ENCODE results near the gene PDILT.

PDILT gene

DNA sequence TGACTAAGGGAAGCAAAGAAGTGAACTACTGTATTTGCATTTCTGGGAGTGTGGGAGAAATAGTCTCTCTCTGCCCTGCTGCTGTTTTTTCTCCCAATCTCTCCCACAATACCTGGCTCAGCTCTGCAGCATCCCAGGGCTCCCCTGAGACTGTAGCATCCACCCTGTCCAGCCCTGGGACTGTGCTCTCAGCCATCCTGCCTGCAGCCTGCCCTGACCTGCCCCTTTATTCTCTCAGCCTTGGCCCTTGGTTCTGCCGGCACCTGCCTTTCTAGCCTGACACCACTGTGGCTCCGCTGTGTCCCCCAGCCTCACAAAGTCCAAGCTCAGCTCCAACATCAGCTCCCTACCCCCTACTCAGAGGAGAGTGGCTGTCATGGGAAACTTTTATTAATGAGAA, 1.9 kb downstream of the PDILT start:
- Histone ChIP-seq H3K27ac (no peak overlapping the region), H3K4me3 (no peak overlapping the region)
- no peak for DNase-seq (ENCODE audit: low spot score)
- TF ChIP-seq, protein P1, sequence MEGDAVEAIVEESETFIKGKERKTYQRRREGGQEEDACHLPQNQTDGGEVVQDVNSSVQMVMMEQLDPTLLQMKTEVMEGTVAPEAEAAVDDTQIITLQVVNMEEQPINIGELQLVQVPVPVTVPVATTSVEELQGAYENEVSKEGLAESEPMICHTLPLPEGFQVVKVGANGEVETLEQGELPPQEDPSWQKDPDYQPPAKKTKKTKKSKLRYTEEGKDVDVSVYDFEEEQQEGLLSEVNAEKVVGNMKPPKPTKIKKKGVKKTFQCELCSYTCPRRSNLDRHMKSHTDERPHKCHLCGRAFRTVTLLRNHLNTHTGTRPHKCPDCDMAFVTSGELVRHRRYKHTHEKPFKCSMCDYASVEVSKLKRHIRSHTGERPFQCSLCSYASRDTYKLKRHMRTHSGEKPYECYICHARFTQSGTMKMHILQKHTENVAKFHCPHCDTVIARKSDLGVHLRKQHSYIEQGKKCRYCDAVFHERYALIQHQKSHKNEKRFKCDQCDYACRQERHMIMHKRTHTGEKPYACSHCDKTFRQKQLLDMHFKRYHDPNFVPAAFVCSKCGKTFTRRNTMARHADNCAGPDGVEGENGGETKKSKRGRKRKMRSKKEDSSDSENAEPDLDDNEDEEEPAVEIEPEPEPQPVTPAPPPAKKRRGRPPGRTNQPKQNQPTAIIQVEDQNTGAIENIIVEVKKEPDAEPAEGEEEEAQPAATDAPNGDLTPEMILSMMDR (IDR thresholded peaks at IDR 0.05) = no peak

DNA sequence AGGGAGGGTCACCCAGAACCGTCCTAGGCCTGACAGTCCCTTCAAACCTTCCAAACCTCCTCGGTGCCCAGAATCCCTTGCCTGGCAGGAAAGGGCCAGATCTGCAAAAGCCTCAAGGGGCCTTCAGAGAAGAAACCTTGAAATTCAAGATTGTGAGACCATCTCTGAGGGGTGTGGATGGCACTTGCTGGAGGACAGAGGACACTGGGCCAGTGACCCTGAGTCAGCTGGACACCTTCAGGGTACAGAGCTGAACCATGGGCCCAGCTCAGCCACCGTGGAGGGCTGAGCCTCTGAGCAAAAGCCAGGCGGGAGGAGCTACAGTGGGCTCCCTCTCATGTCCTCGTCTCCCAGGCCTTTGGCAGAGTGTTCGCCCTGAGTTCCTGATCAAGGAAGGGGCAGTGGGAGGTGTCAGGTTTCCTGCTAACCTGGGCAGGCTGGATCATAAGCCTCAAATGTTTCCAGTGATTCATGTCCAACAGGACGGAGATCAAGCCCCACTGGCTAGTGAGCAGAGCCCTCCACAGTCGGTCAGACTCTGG, 3.0 kb downstream of the PDILT start:
- no peak for DNase-seq (ENCODE audit: low spot score)
- TF ChIP-seq, protein P1 (IDR thresholded peaks at IDR 0.05) = no peak
- Histone ChIP-seq H3K4me3 (no peak overlapping the region), H3K27ac (no peak overlapping the region)

DNA sequence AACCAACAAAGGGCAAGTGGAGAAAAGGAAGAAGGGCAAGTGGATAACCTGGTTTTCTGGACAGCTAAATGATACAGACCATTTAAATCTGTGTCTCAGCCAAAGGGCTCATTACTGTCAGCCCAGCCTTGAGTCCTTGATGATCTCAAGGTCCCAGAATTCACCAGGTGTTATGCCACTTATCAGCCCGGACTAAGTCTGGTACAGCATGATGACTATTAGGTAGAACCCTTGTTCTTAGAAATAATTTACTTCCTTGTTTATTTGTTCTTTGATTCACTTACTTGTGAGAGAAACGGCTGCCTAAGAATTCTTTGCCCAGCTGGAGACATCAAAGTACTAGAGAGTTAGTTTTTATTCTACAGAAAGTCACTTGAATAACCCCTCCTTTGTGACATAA, 3.5 kb downstream of the PDILT start:
- no peak for DNase-seq (ENCODE audit: low spot score)
- TF ChIP-seq, protein P1 (IDR thresholded peaks at IDR 0.05) = no peak
- Histone ChIP-seq H3K27ac (no peak overlapping the region), H3K4me3 (no peak overlapping the region)

DNA sequence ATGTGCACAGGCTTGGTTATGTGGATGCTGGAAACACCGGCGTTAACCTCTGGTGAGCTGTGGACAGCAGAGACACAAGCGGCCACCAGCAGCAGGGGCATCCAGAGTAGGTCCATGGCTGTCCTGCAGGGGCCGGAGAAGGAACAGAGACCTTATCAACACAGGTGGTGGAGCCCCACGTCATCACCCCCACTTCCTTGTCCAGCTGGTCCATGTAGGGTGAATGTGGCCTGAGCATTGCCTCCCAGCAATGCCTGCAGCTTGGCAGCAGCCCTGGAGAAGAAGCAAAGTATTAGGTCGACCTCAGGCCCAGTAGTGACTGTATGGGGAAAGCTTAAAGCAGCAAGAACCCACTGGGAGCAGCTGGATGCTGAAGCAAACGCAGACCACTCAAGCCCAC, 5.4 kb downstream of the PDILT start:
- DNase-seq (ENCODE audit: low spot score) = no peak
- H3K4me3 ChIP-seq = no peak overlapping the region
- no peak overlapping the region for H3K27ac ChIP-seq
- TF ChIP-seq, protein P1 (IDR thresholded peaks at IDR 0.05) = no peak

DNA sequence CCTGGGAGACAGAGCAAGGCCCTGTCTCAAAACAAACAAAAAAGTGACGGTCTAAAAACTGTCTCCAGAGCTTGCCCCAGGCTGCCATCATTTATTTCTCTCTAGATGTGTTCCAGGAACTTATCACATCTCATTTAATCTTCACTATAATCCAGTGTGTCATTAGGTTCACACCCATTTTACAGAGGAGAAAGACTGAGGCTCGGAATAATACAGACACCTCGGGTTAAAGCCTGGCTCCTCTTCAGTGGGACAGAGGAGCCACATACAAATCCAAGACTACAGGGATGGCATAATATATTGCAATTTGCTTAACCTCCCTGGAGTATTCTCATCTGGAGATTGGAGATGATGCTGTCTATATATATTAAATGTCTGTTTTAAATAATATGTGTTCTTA, 5.9 kb downstream of the PDILT start:
- TF ChIP-seq, protein P1 (IDR thresholded peaks at IDR 0.05) = no peak

DNA sequence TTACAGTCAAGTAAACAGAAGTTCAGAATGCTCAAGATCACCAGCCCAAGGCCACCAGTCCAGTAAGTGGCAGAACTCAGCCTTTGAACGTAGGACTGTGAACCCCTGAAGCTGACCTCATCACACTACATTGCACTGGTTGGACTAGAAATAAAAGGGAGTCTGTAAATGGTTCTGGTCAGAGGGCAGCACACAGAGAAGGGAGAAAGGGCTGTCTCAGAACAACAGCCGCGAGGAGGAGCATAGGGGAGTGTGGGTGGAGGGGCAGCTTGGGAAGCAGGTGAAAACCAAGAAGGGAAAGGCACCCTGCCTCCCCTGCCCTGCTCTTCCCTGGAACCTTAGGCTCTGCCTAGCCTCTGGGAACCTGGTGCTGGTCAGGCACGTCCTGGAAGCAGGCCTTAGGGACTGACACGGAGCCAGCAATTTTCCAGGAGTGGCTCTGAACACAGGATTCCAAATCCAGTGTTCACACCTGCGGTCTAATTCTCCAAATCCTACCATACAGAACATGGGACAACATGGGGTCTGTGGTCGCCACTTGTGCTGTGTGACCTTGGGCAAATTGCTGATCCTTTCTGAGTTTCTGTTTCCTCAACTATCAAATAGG, 7.0 kb downstream of the PDILT start:
- DNase-seq (ENCODE audit: low spot score) = no peak
- H3K4me3 ChIP-seq = no peak overlapping the region
- H3K27ac ChIP-seq = no peak overlapping the region
- TF ChIP-seq, protein P1 (IDR thresholded peaks at IDR 0.05) = no peak

More for the DNA sequence above, 5.9 kb downstream of the PDILT start:
- DNase-seq (ENCODE audit: low spot score) = no peak
- no peak overlapping the region for H3K4me3 ChIP-seq
- no peak overlapping the region for H3K27ac ChIP-seq

DNA sequence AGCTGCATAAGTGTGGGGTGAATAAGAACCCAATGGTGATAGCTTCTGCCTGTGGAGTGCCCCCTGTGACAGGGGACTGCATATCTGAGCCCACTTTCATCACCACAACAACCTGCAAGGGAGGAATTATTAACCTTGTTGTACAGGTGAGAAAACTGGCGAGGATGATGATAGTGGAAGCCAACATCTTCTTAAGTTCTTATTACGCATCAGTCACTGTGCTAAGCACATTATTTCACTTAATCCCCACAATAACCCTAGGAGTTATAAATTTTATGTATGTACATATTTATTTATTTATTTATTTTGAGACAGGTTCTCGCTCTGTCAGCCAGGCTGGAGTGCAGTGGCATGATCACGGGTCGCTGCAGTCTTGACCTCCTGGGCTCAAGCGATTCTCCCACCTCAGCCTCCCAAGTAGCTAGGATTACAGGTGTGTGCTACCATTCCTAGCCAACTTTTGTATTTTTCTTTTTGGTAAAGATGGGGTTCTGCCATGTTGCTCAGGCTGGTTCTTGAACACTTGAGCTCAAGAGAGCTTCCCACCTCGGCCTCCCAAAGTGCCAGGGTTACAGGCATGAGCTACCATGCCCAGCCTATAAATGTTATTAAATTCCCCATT, 7.6 kb downstream of the PDILT start:
- Histone ChIP-seq H3K4me3 (no peak overlapping the region), H3K27ac (no peak overlapping the region)
- TF ChIP-seq, protein P1 (IDR thresholded peaks at IDR 0.05) = no peak
- no peak for DNase-seq (ENCODE audit: low spot score)

Data from coronary artery (tissue), 2 donors.